Activated CD4-positive, alpha-beta T cell treated with anti-CD3 and anti-CD28 coated beads, Interleukin-2, amount 50 U/mL, for 4 hours (primary cell): ENCODE results near the gene ZBTB49.
"Not testable (repeated sequence)": the region's sequence is repeated elsewhere in the genome, so short reads cannot be mapped to it uniquely, and the experiment has no call there.

Experiments used
- DNase-seq, 2 experiments: peaks; one replicate each; pipeline ENCODE4 v3.0.0-alpha.2; 2020

ZBTB49 gene

GRCh38 chr4:4289941-4290850 is at the start of gene ZBTB49, which contains the start of gene LYAR:
Gene ZBTB49, plus strand, starts transcription at chr4:4290251. Its CDS starts 9,695 bp downstream, at chr4:4299946.
Gene LYAR, minus strand, starts transcription at chr4:4290154. Its CDS starts 6,412 bp downstream, at chr4:4283742.
- DNase-seq = peak; percentile 95 to 96

- no peak for DNase-seq
Measured at GRCh38 chr4:4245172-4245571, 44.9 kb upstream of the ZBTB49 start.

- DNase-seq = no peak
Measured at GRCh38 chr4:4247696-4248028, 42.4 kb upstream of the ZBTB49 start.

- peak; percentile 88 to 89 for DNase-seq
Measured at GRCh38 chr4:4248029-4248884, 41.8 kb upstream of the ZBTB49 start, which contains the start of gene TMEM128. Gene TMEM128, minus strand, starts transcription at chr4:4248223. Its CDS starts 21 bp downstream, at chr4:4248202.

- no peak for DNase-seq
Measured at GRCh38 chr4:4248885-4249203, 41.2 kb upstream of the ZBTB49 start.

GRCh38 chr4:4249342-4249741 is 40.7 kb upstream of the ZBTB49 start:
- DNase-seq = not testable (repeated sequence)

- DNase-seq = no peak
Measured at GRCh38 chr4:4249866-4250265, 40.2 kb upstream of the ZBTB49 start.

- DNase-seq = no peak
Measured at GRCh38 chr4:4254199-4254598, 35.9 kb upstream of the ZBTB49 start.

GRCh38 chr4:4254666-4255065 is 35.4 kb upstream of the ZBTB49 start:
- no peak for DNase-seq

- DNase-seq = no peak
Measured at GRCh38 chr4:4256799-4257198, 33.3 kb upstream of the ZBTB49 start.

- not testable (repeated sequence) for DNase-seq
Measured at GRCh38 chr4:4257705-4258104, 32.3 kb upstream of the ZBTB49 start.

- DNase-seq = no peak
Measured at GRCh38 chr4:4259484-4260100, 30.5 kb upstream of the ZBTB49 start.

GRCh38 chr4:4260185-4260751 is 29.8 kb upstream of the ZBTB49 start:
- DNase-seq = no peak

GRCh38 chr4:4267981-4268380 is 22.1 kb upstream of the ZBTB49 start:
- DNase-seq = no peak

GRCh38 chr4:4268776-4269175 is 21.3 kb upstream of the ZBTB49 start:
- no peak for DNase-seq

- no peak for DNase-seq
Measured at GRCh38 chr4:4269331-4269731, 20.7 kb upstream of the ZBTB49 start.

- DNase-seq = no peak
Measured at GRCh38 chr4:4269856-4270255, 20.2 kb upstream of the ZBTB49 start.

GRCh38 chr4:4270529-4270928 is 19.5 kb upstream of the ZBTB49 start:
- DNase-seq = no peak

- no peak for DNase-seq
Measured at GRCh38 chr4:4271912-4272311, 18.1 kb upstream of the ZBTB49 start.

GRCh38 chr4:4274226-4274625 is 15.8 kb upstream of the ZBTB49 start:
- no peak for DNase-seq

GRCh38 chr4:4277531-4277930 is 12.5 kb upstream of the ZBTB49 start:
- no peak for DNase-seq

- DNase-seq = no peak
Measured at GRCh38 chr4:4281787-4282186, 8.3 kb upstream of the ZBTB49 start.
